Lower lobe of right lung (tissue), 2 donors: ENCODE results near the gene PRIMPOL. TPM values are rescaled to one million over a fixed set of nuclear protein-coding genes. Genes with fewer than 3 reads are reported as not detected.

Source experiments
- ATAC-seq, 2 donors: fragments of 200-7000 bp; cut with Tn5 transposase; one replicate each; pipeline ENCODE4 v1.9.1; 2020 to 2022; ENCODE audit warnings: mild to moderate bottlenecking in 2 of 2, moderate library complexity in 2 of 2
- DNase-seq: peaks from one replicate; pipeline ENCODE4 v3.0.0-alpha.2; 2020
- H3K27ac ChIP-seq: fragments of 200-600 bp; one replicate; pipeline ENCODE4 v1.8.0; 2022
- H3K27me3 ChIP-seq: fragments of 200-600 bp; one replicate; pipeline ENCODE4 v1.8.0; 2022; ENCODE audit warnings: low read depth
- H3K36me3 ChIP-seq: fragments of 200-600 bp; one replicate; pipeline ENCODE4 v1.8.0; 2022; ENCODE audit warnings: mild to moderate bottlenecking
- H3K4me1 ChIP-seq: fragments of 200-600 bp; one replicate; pipeline ENCODE4 v1.8.0; 2022
- H3K4me3 ChIP-seq: fragments of 200-600 bp; one replicate; pipeline ENCODE4 v1.8.0; 2022; ENCODE audit warnings: mild to moderate bottlenecking
- H3K9me3 ChIP-seq: fragments of 200-600 bp; one replicate; pipeline ENCODE4 v1.8.0; 2022
- CTCF ChIP-seq: fragments of 200-600 bp; IDR thresholded peaks from one replicate; pipeline ENCODE4 v1.8.0; 2022; ENCODE audit warnings: antibody characterized with exemption, mild to moderate bottlenecking
- intact Hi-C: fragments of 100-400 bp; cut with DNase I; formaldehyde crosslinking; loops from one replicate; pipeline ENCODE4 v1.11.0; 2022
- total RNA-seq: library from RNA; stranded (reverse); fragmentation: NEBNext Ultra II Directional; extraction: Animal tissue kit (Norgen Biotek cat#: 25700); gene quantifications from one replicate; pipeline ENCODE4 v1.2.1, GENCODE V29; 2021
- donor health status: DM: no; HTN: yes; CAD: no; lungs with severe emphysema.

Gene PRIMPOL
- total RNA-seq, 1 donor from 2014 or later, result 14.0 TPM

DNA sequence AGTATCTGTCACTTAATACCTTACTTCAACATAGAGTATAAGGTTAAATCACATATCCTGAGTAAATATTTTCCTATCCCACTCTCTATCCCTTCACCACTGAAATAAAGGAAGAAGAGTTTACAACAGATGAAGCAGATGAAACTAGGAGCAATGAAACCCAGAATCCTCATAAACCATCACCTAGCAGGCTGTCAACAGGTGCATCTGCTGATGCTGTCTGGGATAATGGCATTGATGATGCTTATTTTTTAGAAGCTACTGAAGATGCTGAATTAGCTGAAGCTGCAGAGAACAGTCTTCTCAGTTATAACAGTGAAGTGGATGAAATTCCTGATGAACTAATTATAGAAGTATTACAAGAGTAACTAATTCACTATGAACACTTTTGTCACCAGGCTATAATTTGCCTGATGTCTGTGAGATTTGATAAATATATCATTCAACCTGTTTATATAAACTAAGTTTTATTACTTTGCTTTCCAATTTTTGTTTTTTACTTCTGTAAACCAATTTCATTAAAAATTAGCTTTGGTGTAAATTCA, 44.9 kb downstream of the PRIMPOL start:
- intact Hi-C loops, result no loop called here
- TF ChIP-seq CTCF, result no peak
- no peak overlapping the region for H3K4me3 ChIP-seq
- no peak for ATAC-seq
- H3K27me3 ChIP-seq, result no peaks in the 10 kb centered on the region
- no peak for DNase-seq
- peaks cover 14% of the 10 kb centered on the region for H3K36me3 ChIP-seq
- H3K9me3 ChIP-seq, result no peaks in the 10 kb centered on the region
- no peak overlapping the region for H3K27ac ChIP-seq
- H3K4me1 ChIP-seq, result no peaks in the 10 kb centered on the region

GRCh38 chr4:184695178-184695896, 45.8 kb downstream of the PRIMPOL start:
- ATAC-seq (no peak), DNase-seq (no peak)
- Histone ChIP-seq H3K36me3 (peaks cover 14% of the 10 kb centered on the region), H3K4me1 (no peaks in the 10 kb centered on the region), H3K4me3 (no peak overlapping the region), H3K9me3 (no peaks in the 10 kb centered on the region), H3K27ac (no peak overlapping the region), H3K27me3 (no peaks in the 10 kb centered on the region)
- TF ChIP-seq CTCF, result no peak
- intact Hi-C loops, result no loop called here

DNA sequence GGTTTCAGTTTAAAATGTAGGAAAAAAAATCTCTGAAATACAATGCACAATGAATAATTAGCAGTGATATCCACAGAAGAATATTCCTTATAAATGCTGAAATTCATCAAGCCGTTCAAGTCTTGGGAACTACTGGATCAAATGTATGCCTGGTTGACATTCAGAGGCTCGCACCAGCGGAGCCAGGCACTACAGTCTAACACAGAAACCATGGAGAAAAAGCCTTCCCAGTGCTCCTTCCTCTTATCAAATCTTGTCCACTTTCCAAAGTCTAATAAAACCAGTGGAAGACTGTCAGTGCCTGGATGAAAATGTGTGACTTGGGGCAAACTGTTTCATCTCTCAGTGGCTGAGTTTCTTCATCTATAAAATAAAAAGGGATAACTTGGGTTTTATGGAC, 48.4 kb downstream of the PRIMPOL start:
- intact Hi-C loops, result no loop called here
- Histone ChIP-seq H3K27ac (no peak overlapping the region), H3K4me1 (no peaks in the 10 kb centered on the region), H3K4me3 (no peak overlapping the region), H3K27me3 (no peaks in the 10 kb centered on the region), H3K36me3 (peaks cover 14% of the 10 kb centered on the region), H3K9me3 (no peaks in the 10 kb centered on the region)
- DNase-seq (no peak), ATAC-seq (no peak)
- no peak for TF ChIP-seq CTCF

- no peaks in the 10 kb centered on the region for H3K27me3 ChIP-seq
- ATAC-seq (no peak), DNase-seq (no peak)
- no peaks in the 10 kb centered on the region for H3K9me3 ChIP-seq
- H3K4me3 ChIP-seq, result no peak overlapping the region
- no peak for TF ChIP-seq CTCF
- intact Hi-C loops, result no loop called here
- H3K4me1 ChIP-seq, result no peaks in the 10 kb centered on the region
- no peak overlapping the region for H3K27ac ChIP-seq
- peaks cover 4% of the 10 kb centered on the region for H3K36me3 ChIP-seq
Measured at GRCh38 chr4:184699941-184700340, 50.4 kb downstream of the PRIMPOL start.

DNA sequence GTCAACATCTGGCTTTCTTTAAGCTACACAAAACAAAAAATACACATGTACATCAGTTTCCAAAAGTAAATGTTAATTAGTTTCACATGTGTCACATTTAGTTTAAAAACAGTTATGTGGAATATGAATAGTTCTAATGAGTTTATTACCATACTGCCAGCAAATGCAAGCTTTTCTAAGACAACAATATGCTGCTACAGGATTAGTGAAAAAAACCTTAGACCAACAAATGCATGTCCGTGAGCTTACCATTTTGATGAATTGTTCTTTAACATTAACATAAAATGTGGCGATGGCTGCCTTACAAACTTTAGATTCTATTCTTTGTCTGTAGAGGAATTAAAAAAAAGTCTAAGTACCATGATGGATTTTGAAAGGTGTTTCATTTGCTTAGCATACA, 52.6 kb downstream of the PRIMPOL start:
- no peak for ATAC-seq
- Histone ChIP-seq H3K27ac (no peak overlapping the region), H3K27me3 (no peaks in the 10 kb centered on the region), H3K4me3 (no peak overlapping the region), H3K36me3 (no peaks in the 10 kb centered on the region), H3K4me1 (no peaks in the 10 kb centered on the region), H3K9me3 (no peaks in the 10 kb centered on the region)
- intact Hi-C loops, result no loop called here
- TF ChIP-seq CTCF, result no peak
- DNase-seq, result no peak
